Activated naive CD4-positive, alpha-beta T cell treated with anti-CD3 and anti-CD28 coated beads, Interleukin-2, amount 50 U/mL, for 24 hours (primary cell): Measurements from ENCODE around the gene TRMT1.

Experiments used
- H3K27ac Mint-ChIP-seq: one replicate; pipeline ENCODE4 v1.8.0; 2021; ENCODE audit warnings: mild to moderate bottlenecking, mixed read lengths
- H3K27me3 Mint-ChIP-seq: one replicate; pipeline ENCODE4 v1.8.0; 2021; ENCODE audit warnings: mixed read lengths
- H3K36me3 Mint-ChIP-seq: one replicate; pipeline ENCODE4 v1.8.0; 2021; ENCODE audit warnings: mixed read lengths
- H3K4me1 Mint-ChIP-seq: one replicate; pipeline ENCODE4 v1.8.0; 2021; ENCODE audit warnings: mixed read lengths
- H3K4me3 Mint-ChIP-seq: one replicate; pipeline ENCODE4 v1.8.0; 2021; ENCODE audit warnings: mild to moderate bottlenecking, mixed read lengths
- H3K9me3 Mint-ChIP-seq: one replicate; pipeline ENCODE4 v1.8.0; 2021; ENCODE audit warnings: mixed read lengths

TRMT1 gene

GRCh38 chr19:13093407-13094105 is 23.0 kb downstream of the TRMT1 start:
- Mint-ChIP-seq H3K4me1 (peaks cover 18% of the 10 kb centered on the region), H3K36me3 (no peaks in the 10 kb centered on the region), H3K27ac (no peak overlapping the region), H3K9me3 (no peaks in the 10 kb centered on the region), H3K4me3 (no peak overlapping the region), H3K27me3 (peaks cover 13% of the 10 kb centered on the region)

GRCh38 chr19:13092606-13093235 is 23.8 kb downstream of the TRMT1 start:
- peaks cover 14% of the 10 kb centered on the region for H3K4me1 Mint-ChIP-seq
- no peak overlapping the region for H3K4me3 Mint-ChIP-seq
- no peaks in the 10 kb centered on the region for H3K9me3 Mint-ChIP-seq
- no peaks in the 10 kb centered on the region for H3K36me3 Mint-ChIP-seq
- no peak overlapping the region for H3K27ac Mint-ChIP-seq
- peaks cover 10% of the 10 kb centered on the region for H3K27me3 Mint-ChIP-seq

- peaks cover 12% of the 10 kb centered on the region for H3K4me1 Mint-ChIP-seq
Measured at GRCh38 chr19:13092158-13092543, 24.4 kb downstream of the TRMT1 start.

GRCh38 chr19:13091400-13092157 is 25.0 kb downstream of the TRMT1 start:
- Mint-ChIP-seq H3K36me3 (no peaks in the 10 kb centered on the region), H3K27me3 (peaks cover 6% of the 10 kb centered on the region), H3K4me3 (no peak overlapping the region), H3K27ac (peak overlapping the region; percentile 41), H3K4me1 (peaks cover 9% of the 10 kb centered on the region), H3K9me3 (no peaks in the 10 kb centered on the region)

More at GRCh38 chr19:13092158-13092543, 24.4 kb downstream of the TRMT1 start:
- Mint-ChIP-seq H3K36me3 (no peaks in the 10 kb centered on the region), H3K27me3 (peaks cover 10% of the 10 kb centered on the region), H3K27ac (no peak overlapping the region), H3K4me3 (no peak overlapping the region), H3K9me3 (no peaks in the 10 kb centered on the region)

- Mint-ChIP-seq H3K27me3 (peaks cover 3% of the 10 kb centered on the region), H3K4me3 (no peak overlapping the region), H3K36me3 (no peaks in the 10 kb centered on the region), H3K9me3 (no peaks in the 10 kb centered on the region), H3K27ac (no peak overlapping the region), H3K4me1 (peaks cover 3% of the 10 kb centered on the region)
Measured at GRCh38 chr19:13090511-13091231, 25.9 kb downstream of the TRMT1 start.

GRCh38 chr19:13089857-13090507 is 26.6 kb downstream of the TRMT1 start:
- no peaks in the 10 kb centered on the region for H3K36me3 Mint-ChIP-seq
- no peaks in the 10 kb centered on the region for H3K9me3 Mint-ChIP-seq
- H3K27me3 Mint-ChIP-seq = peaks cover 3% of the 10 kb centered on the region
- H3K4me1 Mint-ChIP-seq = peaks cover 3% of the 10 kb centered on the region
- H3K4me3 Mint-ChIP-seq = no peak overlapping the region
- no peak overlapping the region for H3K27ac Mint-ChIP-seq

GRCh38 chr19:13089139-13089856 is 27.2 kb downstream of the TRMT1 start:
- H3K9me3 Mint-ChIP-seq = no peaks in the 10 kb centered on the region
- peaks cover 2% of the 10 kb centered on the region for H3K27me3 Mint-ChIP-seq
- no peak overlapping the region for H3K4me3 Mint-ChIP-seq
- no peaks in the 10 kb centered on the region for H3K36me3 Mint-ChIP-seq
- H3K27ac Mint-ChIP-seq = no peak overlapping the region
- H3K4me1 Mint-ChIP-seq = no peaks in the 10 kb centered on the region

GRCh38 chr19:13087795-13088537 is 28.6 kb downstream of the TRMT1 start:
- Mint-ChIP-seq H3K4me3 (no peak overlapping the region), H3K27ac (no peak overlapping the region), H3K36me3 (no peaks in the 10 kb centered on the region)

GRCh38 chr19:13087295-13087694 is 29.2 kb downstream of the TRMT1 start:
- Mint-ChIP-seq H3K27ac (no peak overlapping the region), H3K4me1 (no peaks in the 10 kb centered on the region), H3K4me3 (no peak overlapping the region), H3K27me3 (no peaks in the 10 kb centered on the region), H3K9me3 (no peaks in the 10 kb centered on the region), H3K36me3 (no peaks in the 10 kb centered on the region)

More at GRCh38 chr19:13087795-13088537, 28.6 kb downstream of the TRMT1 start:
- no peaks in the 10 kb centered on the region for H3K27me3 Mint-ChIP-seq
- no peaks in the 10 kb centered on the region for H3K4me1 Mint-ChIP-seq
- H3K9me3 Mint-ChIP-seq = no peaks in the 10 kb centered on the region

- no peak overlapping the region for H3K27ac Mint-ChIP-seq
- H3K9me3 Mint-ChIP-seq = no peaks in the 10 kb centered on the region
- no peaks in the 10 kb centered on the region for H3K36me3 Mint-ChIP-seq
- H3K4me1 Mint-ChIP-seq = no peaks in the 10 kb centered on the region
- H3K4me3 Mint-ChIP-seq = no peak overlapping the region
- H3K27me3 Mint-ChIP-seq = no peaks in the 10 kb centered on the region
Measured at GRCh38 chr19:13086341-13086740, 30.2 kb downstream of the TRMT1 start.

GRCh38 chr19:13085666-13086065 is 30.9 kb downstream of the TRMT1 start:
- no peak overlapping the region for H3K27ac Mint-ChIP-seq
- no peaks in the 10 kb centered on the region for H3K4me1 Mint-ChIP-seq
- no peaks in the 10 kb centered on the region for H3K27me3 Mint-ChIP-seq
- H3K36me3 Mint-ChIP-seq = no peaks in the 10 kb centered on the region
- H3K4me3 Mint-ChIP-seq = no peak overlapping the region
- no peaks in the 10 kb centered on the region for H3K9me3 Mint-ChIP-seq

GRCh38 chr19:13083627-13084026 is 32.9 kb downstream of the TRMT1 start:
- Mint-ChIP-seq H3K27me3 (no peaks in the 10 kb centered on the region), H3K9me3 (no peaks in the 10 kb centered on the region), H3K36me3 (no peaks in the 10 kb centered on the region), H3K4me1 (peaks cover 4% of the 10 kb centered on the region), H3K4me3 (no peak overlapping the region), H3K27ac (no peak overlapping the region)

- Mint-ChIP-seq H3K36me3 (no peaks in the 10 kb centered on the region), H3K27ac (peak overlapping the region; percentile 65)
Measured at GRCh38 chr19:13083008-13083404, 33.5 kb downstream of the TRMT1 start.

More at GRCh38 chr19:13083008-13083404, 33.5 kb downstream of the TRMT1 start:
- Mint-ChIP-seq H3K4me1 (peaks cover 4% of the 10 kb centered on the region), H3K9me3 (no peaks in the 10 kb centered on the region), H3K4me3 (no peak overlapping the region), H3K27me3 (no peaks in the 10 kb centered on the region)
